HepG2 (cell line): Measurements from ENCODE around the gene HHATL.

Experiments
- PBX3 ChIP-seq: sonication (generic); formaldehyde crosslinking; IDR thresholded peaks from 2 replicates; pipeline ENCODE4 v1.8.1; 2023; ENCODE audit warnings: missing genetic modification reagents, inconsistent platforms, borderline replicate concordance
- POLR2AphosphoS5 ChIP-seq: IDR thresholded peaks from 2 replicates; pipeline ENCODE4 v1.6.1; 2012; ENCODE audit warnings: low read depth, low read length
- ZNF235 ChIP-seq: sonication (generic); formaldehyde crosslinking; IDR thresholded peaks from 2 replicates; pipeline ENCODE4 v1.8.1; 2023; ENCODE audit warnings: mild to moderate bottlenecking, missing genetic modification reagents, borderline replicate concordance
- ZNF549 ChIP-seq: sonication (generic); formaldehyde crosslinking; IDR thresholded peaks from 2 replicates; pipeline ENCODE4 v1.5.0; 2020; ENCODE audit warnings: missing genetic modification reagents

DNA sequence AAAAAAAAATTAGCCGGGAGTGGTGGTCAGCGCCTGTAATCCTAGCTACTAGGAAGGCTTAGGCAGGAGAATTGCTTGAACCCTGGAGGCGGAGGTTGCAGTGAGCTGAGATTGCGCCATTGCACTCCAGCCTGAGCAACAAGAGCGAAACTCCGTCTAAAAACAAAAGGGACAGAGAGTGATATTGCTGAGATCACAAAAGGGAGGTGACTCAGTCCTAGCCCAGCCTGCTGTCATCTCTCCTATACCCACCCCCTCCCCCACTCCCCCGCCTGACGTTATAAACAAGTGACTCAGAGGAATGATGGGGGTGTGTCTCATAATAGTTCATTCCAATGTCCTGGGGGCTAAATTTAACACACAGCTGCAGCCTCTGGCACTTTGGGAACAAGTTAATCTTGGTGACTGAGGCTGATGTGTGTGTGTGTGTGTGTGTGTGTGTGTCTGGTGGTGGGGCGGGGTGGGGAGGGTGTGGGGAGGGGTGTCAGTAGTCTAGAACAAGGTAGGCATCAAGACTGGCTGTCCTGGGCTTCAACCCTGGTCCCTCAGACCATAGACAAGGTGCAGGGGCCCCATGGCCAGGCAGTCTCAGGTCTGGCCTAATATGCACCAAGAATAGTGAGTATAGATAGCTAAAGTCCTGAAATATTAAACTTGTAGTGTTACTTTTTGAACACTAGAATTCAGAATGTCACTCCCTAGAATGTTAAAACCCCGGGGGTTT lies 18.6 kb downstream of the HHATL start:
- TF ChIP-seq ZNF549, result no peak
- no peak for TF ChIP-seq ZNF235 (CRISPR knock-in tag)
- TF ChIP-seq PBX3, result no peak
- TF ChIP-seq POLR2AphosphoS5, result no peak
